Hematopoietic multipotent progenitor cell treated with erythropoietin and hydrocortisone succinate and interleukin-3 and kit ligand, for 15 days (in vitro differentiated cells): ENCODE measurements around the gene OR51I2.
A peak's percentile ranks its signal among the peaks of the same experiment; 100 is the strongest.

Experiments used
- DNase-seq: peaks from one replicate; pipeline ENCODE4 v3.0.0-alpha.2; 2015; ENCODE audit warnings: low spot score

The OR51I2 gene

GRCh38 chr11:5449023-5449422 is at the start of gene OR51I2:
TSS of gene OR51I2 (plus strand) at chr11:5449323. CDS start at chr11:5453489, 4,166 bp downstream.
- no peak for DNase-seq

DNA sequence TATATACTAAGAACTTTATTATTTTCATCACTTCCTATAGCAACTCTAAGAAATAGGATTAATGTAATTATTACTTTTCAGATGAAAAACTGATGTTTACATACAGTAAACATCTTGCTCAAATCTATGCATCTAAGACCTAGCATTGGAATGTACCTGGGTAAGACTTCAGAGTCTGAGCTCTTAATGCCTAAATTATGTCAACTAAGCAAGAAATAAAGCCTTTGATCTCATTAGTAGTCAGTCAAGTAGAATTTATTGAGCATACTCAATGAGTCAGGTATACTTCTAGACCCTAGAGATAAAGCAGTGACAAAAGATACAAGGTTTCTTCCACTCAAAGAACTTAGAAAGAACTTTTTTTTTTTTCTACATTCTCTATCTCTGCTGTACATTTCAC is 44.0 kb upstream of the OR51I2 start:
- DNase-seq: no peak

DNA sequence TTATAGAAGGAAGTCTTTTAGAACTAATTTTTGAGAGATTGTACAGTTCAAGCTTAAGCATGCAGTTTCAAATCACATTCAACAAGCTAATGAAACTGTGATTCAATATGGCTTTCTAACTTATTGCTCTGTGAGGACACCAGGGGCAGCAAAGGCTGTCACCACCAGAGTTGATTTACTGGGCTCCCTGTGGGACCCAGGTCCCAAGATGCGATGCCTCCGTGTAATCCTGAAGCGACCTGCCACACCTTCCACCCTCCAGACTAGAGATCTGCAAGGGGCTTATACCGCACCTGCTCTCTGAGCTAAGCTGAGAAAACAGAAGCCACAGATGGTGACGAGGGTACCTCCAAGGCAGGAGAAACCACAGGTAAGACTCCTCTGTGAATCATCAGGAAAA is 28.1 kb upstream of the OR51I2 start:
- DNase-seq: no peak

- no peak for DNase-seq
Measured at GRCh38 chr11:5421811-5422210, 27.3 kb upstream of the OR51I2 start, which contains the start of gene OR51Q1. TSS of gene OR51Q1 (plus strand) at chr11:5422111. CDS start at chr11:5422201, 90 bp downstream.

GRCh38 chr11:5423131-5423530 is 26.0 kb upstream of the OR51I2 start:
- no peak for DNase-seq

- no peak for DNase-seq
Measured at GRCh38 chr11:5441414-5441813, 7.7 kb upstream of the OR51I2 start, which contains the start of gene OR51I1. TSS of gene OR51I1 (minus strand) at chr11:5441514. CDS start at chr11:5441514, 0 bp downstream.

DNA sequence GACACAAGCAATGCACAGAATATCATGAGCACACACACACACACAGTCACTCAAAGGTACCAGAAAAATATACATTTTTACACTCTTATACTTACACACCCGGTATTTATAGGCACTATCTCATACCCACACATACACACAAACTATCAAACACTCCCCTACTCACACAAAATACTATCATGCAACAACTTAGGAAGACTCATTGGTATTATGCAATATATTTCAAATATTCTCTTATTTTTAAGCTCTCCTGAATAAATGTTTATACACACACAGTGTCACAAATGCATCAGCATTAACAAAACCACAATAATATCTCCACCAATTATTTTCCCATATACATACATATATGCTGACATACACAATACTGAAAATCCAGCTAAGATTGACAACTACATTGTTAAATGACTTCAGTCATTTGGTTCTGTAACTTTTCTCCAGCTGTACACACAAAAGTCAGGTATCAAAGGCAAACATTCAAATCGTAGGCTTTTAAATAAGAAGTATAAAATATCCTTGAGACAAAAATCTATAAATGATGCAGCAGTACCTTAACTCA is 5.2 kb upstream of the OR51I2 start:
- DNase-seq: no peak

DNA sequence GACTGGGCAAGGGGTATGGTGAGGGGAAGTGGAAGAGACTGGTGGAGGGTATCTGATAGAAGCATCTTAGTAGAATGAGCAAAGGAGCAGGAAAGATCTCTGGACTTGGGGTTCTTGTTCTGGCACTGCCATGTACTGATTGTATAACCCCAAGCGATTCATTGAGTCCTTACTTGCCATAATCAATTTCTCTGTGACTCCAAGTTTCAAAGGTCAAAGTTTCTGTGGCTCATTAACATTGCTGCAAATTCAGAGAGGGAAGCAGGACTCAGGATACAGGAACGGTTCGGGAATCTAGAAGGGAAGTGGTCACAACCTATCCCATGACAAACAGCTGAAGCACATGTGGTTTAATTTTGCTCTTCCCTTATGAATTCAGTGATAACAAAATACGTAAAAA is 309 bp downstream of the OR51I2 start:
- no peak for DNase-seq

- DNase-seq: no peak
Measured at GRCh38 chr11:5460983-5461621, 12.0 kb downstream of the OR51I2 start.

DNA sequence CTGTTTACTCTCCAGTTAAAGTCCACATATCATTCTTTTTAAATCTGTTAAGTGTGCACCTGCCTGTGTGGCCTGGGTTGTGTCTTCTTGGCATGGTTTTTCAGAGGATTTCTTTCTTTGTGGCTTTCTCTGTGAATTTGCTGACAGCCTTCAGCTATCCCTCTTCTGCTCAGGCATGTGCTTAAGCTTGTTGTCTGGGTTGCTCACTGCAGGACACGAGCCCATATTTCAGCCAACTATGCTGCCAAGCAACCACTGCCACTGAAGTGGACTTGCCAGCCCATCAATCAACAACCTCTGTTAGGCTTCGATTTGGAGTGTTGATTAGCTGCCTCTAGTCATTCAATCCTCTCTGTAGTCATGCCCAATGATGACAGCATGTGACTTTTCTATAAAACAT is 18.4 kb downstream of the OR51I2 start:
- no peak for DNase-seq

DNA sequence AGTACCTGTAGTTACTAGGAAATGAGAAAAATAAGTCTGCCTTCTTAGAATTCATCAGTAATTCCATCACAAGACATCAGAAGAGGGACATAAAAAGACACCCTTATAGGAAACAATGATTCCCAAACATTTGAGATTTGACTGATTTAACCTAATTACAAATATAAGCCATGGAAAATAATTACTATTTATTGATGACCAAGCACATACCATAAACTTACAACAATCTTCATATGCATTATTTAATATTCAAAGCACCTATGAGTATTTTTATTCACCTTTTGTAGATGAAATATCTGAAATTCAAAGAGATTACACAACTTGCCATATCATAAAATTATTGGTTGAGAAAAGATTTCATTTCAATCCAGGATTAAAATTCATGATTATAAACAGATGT is 24.8 kb downstream of the OR51I2 start:
- no peak for DNase-seq

- DNase-seq: peak; percentile 64
Measured at GRCh38 chr11:5476186-5476819, 27.2 kb downstream of the OR51I2 start.

- DNase-seq: no peak
Measured at GRCh38 chr11:5486003-5486402, 36.9 kb downstream of the OR51I2 start.

DNA sequence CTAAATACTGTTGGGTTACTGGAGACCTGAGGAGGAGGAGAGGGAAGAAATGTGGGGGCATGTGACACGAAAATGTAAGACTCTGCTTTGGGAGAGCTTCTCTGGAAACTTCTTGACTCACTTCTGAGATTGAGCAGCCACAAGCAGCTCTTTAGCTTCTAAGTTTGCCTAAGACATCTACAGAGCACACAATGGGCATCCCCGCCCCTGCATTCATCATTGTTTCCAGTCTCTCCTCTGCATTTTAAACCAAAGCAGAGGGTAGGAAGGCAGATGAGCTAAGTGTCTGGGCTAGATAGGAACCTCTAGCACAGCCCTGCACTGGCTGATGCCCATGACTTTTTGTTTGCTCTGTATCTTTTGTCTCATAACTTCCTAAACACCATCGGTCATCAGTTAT is 37.3 kb downstream of the OR51I2 start:
- DNase-seq: no peak

GRCh38 chr11:5488385-5488784 is 39.3 kb downstream of the OR51I2 start, which contains the start of gene OR52D1:
TSS of gene OR52D1 (plus strand) at chr11:5488685. CDS start at chr11:5488707, 22 bp downstream.
- DNase-seq: no peak

DNA sequence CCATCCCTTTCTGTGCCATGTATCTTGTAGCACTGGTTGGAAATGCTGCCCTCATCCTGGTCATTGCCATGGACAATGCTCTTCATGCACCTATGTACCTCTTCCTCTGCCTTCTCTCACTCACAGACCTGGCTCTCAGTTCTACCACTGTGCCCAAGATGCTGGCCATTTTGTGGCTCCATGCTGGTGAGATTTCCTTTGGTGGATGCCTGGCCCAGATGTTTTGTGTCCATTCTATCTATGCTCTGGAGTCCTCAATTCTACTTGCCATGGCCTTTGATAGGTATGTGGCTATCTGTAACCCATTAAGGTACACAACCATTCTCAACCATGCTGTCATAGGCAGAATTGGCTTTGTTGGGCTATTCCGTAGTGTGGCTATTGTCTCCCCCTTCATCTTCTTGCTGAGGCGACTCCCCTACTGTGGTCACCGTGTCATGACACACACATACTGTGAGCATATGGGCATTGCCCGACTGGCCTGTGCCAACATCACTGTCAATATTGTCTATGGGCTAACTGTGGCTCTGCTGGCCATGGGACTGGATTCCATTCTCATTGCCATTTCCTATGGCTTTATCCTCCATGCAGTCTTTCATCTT is 39.8 kb downstream of the OR51I2 start:
- DNase-seq: no peak

- DNase-seq: no peak
Measured at GRCh38 chr11:5489576-5490357, 40.6 kb downstream of the OR51I2 start.

GRCh38 chr11:5499671-5500070 is 50.5 kb downstream of the OR51I2 start:
- DNase-seq: no peak

- no peak for DNase-seq
Measured at GRCh38 chr11:5500393-5500801, 51.3 kb downstream of the OR51I2 start.

- no peak for DNase-seq
Measured at GRCh38 chr11:5504403-5504921, 55.3 kb downstream of the OR51I2 start.

- no peak for DNase-seq
Measured at GRCh38 chr11:5505363-5506048, 56.4 kb downstream of the OR51I2 start.
